H1 (cell line): ENCODE data around the gene PYGB. TPM values are rescaled to one million over a fixed set of nuclear protein-coding genes. Genes with fewer than 3 reads are reported as not detected.

Experiments used
- CTCF ChIA-PET: fragments of 300-600 bp; sonication (Branson Sonifier 250); formaldehyde crosslinking; loops from one replicate; lab custom pipeline; 2021; ENCODE audit not compliant: partially characterized antibody; lab: Charles Lee
- POLR2A ChIA-PET: fragments of 300-600 bp; sonication (Branson Sonifier 250); formaldehyde crosslinking; loops from one replicate; lab custom pipeline; 2021; ENCODE audit warnings: inconsistent platforms; ENCODE audit not compliant: partially characterized antibody; lab: Charles Lee
- DNase-seq, 2 experiments: peaks; one replicate each; pipeline versions ENCODE4 v3.0.0 to v3.0.0-alpha.2; 2010 to 2022; ENCODE audit warnings: low spot score in 2 of 2, low read depth in 1 of 2, mixed read lengths in 1 of 2
- FAIRE-seq: peaks from 2 replicates; lab custom pipeline; 2011; peaks lifted over from hg19 to GRCh38; lab: Jason Lieb, UNC
- H2AFZ ChIP-seq: 2 replicates; pipeline ENCODE4 v1.8.1; 2012; ENCODE audit warnings: low read length, inconsistent platforms
- H2AK5ac ChIP-seq: 2 replicates; pipeline ENCODE4 v1.6.1; 2013; ENCODE audit warnings: low read depth, low read length
- H2BK120ac ChIP-seq: replicated peaks from 2 replicates; pipeline ENCODE3; 2013; ENCODE audit warnings: low read depth, low read length, inconsistent platforms
- H2BK12ac ChIP-seq: 2 replicates; pipeline ENCODE4 v1.6.1; 2013; ENCODE audit warnings: low read depth, low read length
- H2BK15ac ChIP-seq: 2 replicates; pipeline ENCODE4 v1.6.1; 2013; ENCODE audit warnings: low read length
- H2BK20ac ChIP-seq: 2 replicates; pipeline ENCODE4 v1.6.1; 2013; ENCODE audit warnings: low read length
- H2BK5ac ChIP-seq: 2 replicates; pipeline ENCODE4 v1.6.1; 2013; ENCODE audit warnings: low read depth, low read length
- H3K14ac ChIP-seq: 2 replicates; pipeline ENCODE4 v1.6.1; 2013; ENCODE audit warnings: inconsistent platforms; ENCODE audit not compliant: insufficient read length
- H3K18ac ChIP-seq: 2 replicates; pipeline ENCODE4 v1.6.1; 2013; ENCODE audit warnings: low read length; ENCODE audit errors: extremely low read depth
- H3K23ac ChIP-seq: 2 replicates; pipeline ENCODE4 v1.6.1; 2013; ENCODE audit warnings: inconsistent platforms; ENCODE audit not compliant: insufficient read length
- H3K23me2 ChIP-seq: 2 replicates; pipeline ENCODE4 v1.6.1; 2013; ENCODE audit warnings: low read depth, low read length
- H3K27ac ChIP-seq: 2 replicates; pipeline ENCODE4 v1.6.1; 2011; ENCODE audit warnings: low read depth, low read length, inconsistent platforms
- H3K27me3 ChIP-seq, 4 experiments: replicated peaks in 1 of 4; 1 replicate in 1 of 4; 2 replicates in 3 of 4; pipeline versions ENCODE4 v1.6.1 to v1.8.1; 2011 to 2013; ENCODE audit warnings: low read length in 3 of 4, mild to moderate bottlenecking in 3 of 4, inconsistent platforms in 2 of 4, mixed read lengths in 2 of 4, moderate library complexity in 1 of 4; ENCODE audit not compliant: control insufficient read depth in 3 of 4, insufficient read depth in 3 of 4; ENCODE audit errors: extremely low read depth in 1 of 4
- H3K36me3 ChIP-seq, 4 experiments: 2 replicates each; pipeline versions ENCODE4 v1.6.1 to v1.8.1; 2011 to 2013; ENCODE audit warnings: mild to moderate bottlenecking in 4 of 4, low read length in 3 of 4, moderate library complexity in 2 of 4, control low read depth in 1 of 4, inconsistent platforms in 1 of 4; ENCODE audit not compliant: insufficient read depth in 4 of 4, control insufficient read depth in 2 of 4
- H3K4ac ChIP-seq: replicated peaks from 2 replicates; pipeline ENCODE3; 2013; ENCODE audit warnings: low read length, low read depth, mixed read lengths, inconsistent platforms; ENCODE audit not compliant: insufficient read length
- H3K4me1 ChIP-seq, 4 experiments: replicated peaks in 1 of 4; 1 replicate in 1 of 4; 2 replicates in 3 of 4; pipeline versions ENCODE4 v1.6.1 to v1.8.1; 2011 to 2013; ENCODE audit warnings: low read length in 3 of 4, inconsistent platforms in 2 of 4, mixed read lengths in 1 of 4; ENCODE audit not compliant: insufficient read depth in 4 of 4, control insufficient read depth in 3 of 4
- H3K4me2 ChIP-seq, 2 experiments: 2 replicates each; pipeline versions ENCODE4 v1.6.1 to v1.8.1; 2011 to 2013; ENCODE audit warnings: low read depth in 2 of 2, low read length in 2 of 2, control low read depth in 1 of 2, inconsistent platforms in 1 of 2, mild to moderate bottlenecking in 1 of 2; ENCODE audit not compliant: insufficient read depth in 1 of 2
- H3K4me3 ChIP-seq, 4 experiments: fragments of 200-600, 300-600 bp in 1 of 4; sonication (generic), shearing (Covaris generic), sonication (Bioruptor Twin) in 1 of 4; 2 replicates each; pipeline versions ENCODE4 v1.5.1 to v1.8.1; 2011 to 2016; ENCODE audit warnings: low read length in 4 of 4, low read depth in 3 of 4, control low read depth in 2 of 4, inconsistent platforms in 2 of 4, mild to moderate bottlenecking in 2 of 4, mixed read lengths in 1 of 4, moderate library complexity in 1 of 4; ENCODE audit not compliant: insufficient read depth in 2 of 4; ENCODE audit errors: extremely low read depth in 1 of 4
- H3K56ac ChIP-seq: replicated peaks from 2 replicates; pipeline ENCODE3; 2013; ENCODE audit warnings: low read depth, mild to moderate bottlenecking, mixed read lengths, low read length, inconsistent platforms; ENCODE audit not compliant: insufficient read length
- H3K79me1 ChIP-seq: 2 replicates; pipeline ENCODE4 v1.6.1; 2013; ENCODE audit warnings: low read depth, low read length, control low read depth
- H3K79me2 ChIP-seq, 2 experiments: 2 replicates each; pipeline versions ENCODE4 v1.6.1 to v1.8.1; 2012 to 2013; ENCODE audit warnings: low read length in 2 of 2, mild to moderate bottlenecking in 2 of 2, inconsistent platforms in 1 of 2; ENCODE audit not compliant: insufficient read depth in 2 of 2, control insufficient read depth in 1 of 2
- H3K9ac ChIP-seq, 4 experiments: replicated peaks in 1 of 4; 1 replicate in 1 of 4; 2 replicates in 3 of 4; pipeline versions ENCODE4 v1.6.1 to v1.8.1; 2011 to 2013; ENCODE audit warnings: low read depth in 3 of 4, low read length in 3 of 4, control low read depth in 2 of 4, mild to moderate bottlenecking in 2 of 4, moderate library complexity in 2 of 4, inconsistent platforms in 1 of 4; ENCODE audit errors: extremely low read depth in 1 of 4
- H3K9me3 ChIP-seq, 2 experiments: 2 replicates each; pipeline versions ENCODE4 v1.6.1 to v1.8.1; 2012 to 2013; ENCODE audit warnings: mild to moderate bottlenecking in 2 of 2, moderate library complexity in 2 of 2, control low read depth in 1 of 2, inconsistent platforms in 1 of 2, low read depth in 1 of 2, low read length in 1 of 2, mixed read lengths in 1 of 2; ENCODE audit not compliant: insufficient read depth in 2 of 2
- H4K20me1 ChIP-seq, 2 experiments: replicated peaks in 1 of 2; 2 replicates each; pipeline versions ENCODE3 to v1.8.1; 2011 to 2013; ENCODE audit warnings: inconsistent platforms in 2 of 2, low read length in 2 of 2, mild to moderate bottlenecking in 1 of 2; ENCODE audit not compliant: insufficient read depth in 2 of 2, control insufficient read depth in 1 of 2
- H4K5ac ChIP-seq: 2 replicates; pipeline ENCODE4 v1.6.1; 2013; ENCODE audit warnings: low read length, low read depth, mixed read lengths, inconsistent platforms; ENCODE audit not compliant: insufficient read length
- H4K8ac ChIP-seq: 2 replicates; pipeline ENCODE4 v1.8.0; 2013; ENCODE audit warnings: mild to moderate bottlenecking, moderate library complexity, low read length, inconsistent platforms; ENCODE audit not compliant: insufficient read depth; ENCODE audit errors: extremely low read depth
- H4K91ac ChIP-seq: replicated peaks from 2 replicates; pipeline ENCODE3; 2013; ENCODE audit warnings: low read length, mixed read lengths, inconsistent platforms; ENCODE audit not compliant: insufficient read length
- CBX8 ChIP-seq: fragments of 300-800, 300-1000 bp; sonication (generic); IDR thresholded peaks from 2 replicates; pipeline ENCODE4 v1.7.1; 2016; ENCODE audit warnings: low read depth, low read length, borderline replicate concordance
- EP300 ChIP-seq, 2 experiments: IDR thresholded peaks; 1 replicate in 1 of 2; 2 replicates in 1 of 2; pipeline ENCODE4 v1.6.1; 2011 to 2012; ENCODE audit warnings: low read depth in 2 of 2, low read length in 2 of 2, mild to moderate bottlenecking in 2 of 2, borderline replicate concordance in 1 of 2, inconsistent platforms in 1 of 2, moderate library complexity in 1 of 2
- GTF2F1 ChIP-seq: IDR thresholded peaks from 2 replicates; pipeline ENCODE4 v1.6.1; 2012; ENCODE audit warnings: low read depth, low read length, improper control_type of control experiment, borderline replicate concordance
- KDM4A ChIP-seq: IDR thresholded peaks from one replicate; pipeline ENCODE4 v1.7.1; 2012; ENCODE audit warnings: low read depth, mild to moderate bottlenecking, moderate library complexity, low read length, inconsistent platforms; ENCODE audit not compliant: severe bottlenecking
- RFX5 ChIP-seq: IDR thresholded peaks from 2 replicates; pipeline ENCODE4 v1.6.1; 2011; ENCODE audit warnings: low read depth, low read length, improper control_type of control experiment, borderline replicate concordance
- whole genome bisulfite sequencing, 2 experiments: shearing (Covaris generic) in 1 of 2; methylation state at CpG; one replicate each; pipeline versions ENCODE4 v1.1.6 to v1.1.7; 2013 to 2015; ENCODE audit warnings: low lambda C conversion rate in 2 of 2, mixed read lengths in 2 of 2, inconsistent platforms in 1 of 2, low coverage in 1 of 2, missing lambda C conversion rate in 1 of 2; ENCODE audit not compliant: insufficient replicate concordance in 2 of 2, insufficient coverage in 1 of 2, insufficient read length in 1 of 2; ENCODE audit errors: extremely low coverage in 1 of 2, missing lambda C conversion rate in 1 of 2; 5-methylcytosine and 5-hydroxymethylcytosine counted together
- polyA plus RNA-seq, 7 experiments: library from polyadenylated mRNA; depleted of rRNA in 3 of 7; stranded (reverse) in 5 of 7; unstranded in 2 of 7; fragments of >200 nt in 5 of 7; fragments of 200-250 nt in 2 of 7; gene quantifications; 1 replicate in 5 of 7; 2 replicates in 1 of 7; 4 replicates in 1 of 7; pipeline versions ENCODE4 v1.2.1 to v1.2.3, GENCODE V29; 2011 to 2013; ENCODE audit warnings: missing spikeins in 2 of 7, mixed read lengths in 2 of 7
- total RNA-seq: library from RNA; stranded (reverse); fragmentation: NEBNext Ultra II Directional; extraction: Animal tissue kit (Norgen Biotek cat#: 25700); gene quantifications from 2 replicates; pipeline ENCODE4 v1.2.1, GENCODE V29; 2021
- TF ChIP-seq, protein P1 (sequence below): IDR thresholded peaks from 2 replicates; pipeline ENCODE4 v1.6.1; 2012; ENCODE audit warnings: low read length, inconsistent platforms

Gene PYGB
- total and polyA plus RNA-seq, 2 of the 8 experiments (the other 6 are each of a cell fraction or from before 2014, with no cell fraction given): 26.6 to 56.0 TPM

DNA sequence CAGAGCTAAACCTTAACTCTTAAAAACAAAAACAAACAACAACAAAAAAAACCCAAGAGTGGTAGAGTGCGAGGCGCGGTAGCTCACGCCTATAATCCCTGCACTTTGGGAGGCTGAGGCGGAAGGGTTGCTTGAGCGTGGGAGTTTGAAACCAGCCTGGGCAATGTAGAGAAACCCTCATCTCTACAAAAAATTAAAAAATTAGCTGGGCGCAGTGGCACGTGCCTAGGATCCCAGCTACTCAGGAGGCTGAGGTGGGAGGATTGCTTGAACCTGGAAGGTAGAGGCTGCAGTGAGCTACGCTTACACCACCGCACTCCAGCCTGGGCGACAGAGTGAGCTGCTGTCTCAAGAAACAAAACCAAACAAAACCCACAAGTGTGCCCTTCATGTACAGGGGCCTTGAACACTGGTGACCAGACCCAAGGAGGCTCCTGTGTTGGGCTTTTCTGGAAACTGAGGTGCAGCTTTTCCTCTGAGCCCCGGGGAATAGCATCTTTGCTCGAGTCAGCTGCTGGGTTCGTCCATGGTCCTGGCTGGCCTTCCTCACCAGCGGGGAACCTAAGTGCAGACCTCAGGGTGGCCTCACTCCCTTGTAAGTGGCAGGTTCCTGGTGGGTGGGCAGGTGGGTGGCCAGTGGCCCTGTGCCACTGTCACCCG is 39.9 kb downstream of the PYGB start:
- WGBS, 2 experiments: 93% methylated on average over 16 of the region's 16 CpGs; no CpG with 5 or more reads in 1 of the 2 experiments
- H2BK12ac ChIP-seq: no peak overlapping the region
- ChIA-PET CTCF (interaction anchor here (1.0 to 2.0 kb wide), 5 partner anchors 9 to 294 kb away, joined by 3 to 8 read pairs (median 5); partner anchors contain the start of gene GINS1), POLR2A (interaction anchor here (1.8 kb wide), 1 partner anchor 8 kb away, joined by 3 read pairs; no protein-coding TSS in a partner anchor)
- H3K56ac ChIP-seq: no peak overlapping the region
- no peak overlapping the region for H4K91ac ChIP-seq
- H3K4me3 ChIP-seq: no peak overlapping the region
- no peaks in the 10 kb centered on the region for H3K79me2 ChIP-seq
- no peaks in the 10 kb centered on the region; the same call in 1 of the 2 replicates for H3K79me1 ChIP-seq
- H2BK15ac ChIP-seq: no peak overlapping the region
- no peak overlapping the region for H3K27ac ChIP-seq
- peaks cover 0 to 8% of the 10 kb centered on the region in 2 experiments for H4K20me1 ChIP-seq
- H3K4ac ChIP-seq: no peak overlapping the region
- H2AK5ac ChIP-seq: no peak overlapping the region
- H4K5ac ChIP-seq: no peak overlapping the region
- no peak overlapping the region; the same call in 1 of the 2 replicates for H4K8ac ChIP-seq
- FAIRE-seq (no peak), DNase-seq (no peak)
- no peak overlapping the region for H2BK20ac ChIP-seq
- H3K27me3 ChIP-seq: no peaks in the 10 kb centered on the region
- H3K18ac ChIP-seq: no peak overlapping the region
- H2BK120ac ChIP-seq: no peak overlapping the region
- H3K4me1 ChIP-seq: no peaks in the 10 kb centered on the region
- no peak overlapping the region for H3K23ac ChIP-seq
- H2BK5ac ChIP-seq: no peak overlapping the region; the same call in 1 of the 2 replicates
- H3K36me3 ChIP-seq: peaks cover 4 to 19% (median 16%) of the 10 kb centered on the region in 4 experiments; a peak in 6 of 8 replicates
- H3K9ac ChIP-seq: no peak overlapping the region
- no peak overlapping the region for H3K4me2 ChIP-seq
- no peak overlapping the region for H2AFZ ChIP-seq
- no peak overlapping the region for H3K14ac ChIP-seq
- TF ChIP-seq CBX8 (no peak), EP300 (IDR thresholded peaks at IDR 0.05; ENCODE audit: borderline replicate concordance in 1 of 2, low read depth in 2 of 2, low read length in 2 of 2) (no peak), RFX5 (no peak), GTF2F1 (no peak), KDM4A (no peak)
- TF ChIP-seq, protein P1, sequence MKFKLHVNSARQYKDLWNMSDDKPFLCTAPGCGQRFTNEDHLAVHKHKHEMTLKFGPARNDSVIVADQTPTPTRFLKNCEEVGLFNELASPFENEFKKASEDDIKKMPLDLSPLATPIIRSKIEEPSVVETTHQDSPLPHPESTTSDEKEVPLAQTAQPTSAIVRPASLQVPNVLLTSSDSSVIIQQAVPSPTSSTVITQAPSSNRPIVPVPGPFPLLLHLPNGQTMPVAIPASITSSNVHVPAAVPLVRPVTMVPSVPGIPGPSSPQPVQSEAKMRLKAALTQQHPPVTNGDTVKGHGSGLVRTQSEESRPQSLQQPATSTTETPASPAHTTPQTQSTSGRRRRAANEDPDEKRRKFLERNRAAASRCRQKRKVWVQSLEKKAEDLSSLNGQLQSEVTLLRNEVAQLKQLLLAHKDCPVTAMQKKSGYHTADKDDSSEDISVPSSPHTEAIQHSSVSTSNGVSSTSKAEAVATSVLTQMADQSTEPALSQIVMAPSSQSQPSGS: no peak
- H3K9me3 ChIP-seq: no peaks in the 10 kb centered on the region
- H3K23me2 ChIP-seq: no peaks in the 10 kb centered on the region
